GM18520 (cell line): ENCODE data around the gene RAC3.

ENCODE experiments used
- ATAC-seq: cut with Tn5 transposase; IDR thresholded peaks from one replicate; pipeline ENCODE4 v1.9.1; 2021; ENCODE audit not compliant: unreplicated experiment

The RAC3 gene

DNA sequence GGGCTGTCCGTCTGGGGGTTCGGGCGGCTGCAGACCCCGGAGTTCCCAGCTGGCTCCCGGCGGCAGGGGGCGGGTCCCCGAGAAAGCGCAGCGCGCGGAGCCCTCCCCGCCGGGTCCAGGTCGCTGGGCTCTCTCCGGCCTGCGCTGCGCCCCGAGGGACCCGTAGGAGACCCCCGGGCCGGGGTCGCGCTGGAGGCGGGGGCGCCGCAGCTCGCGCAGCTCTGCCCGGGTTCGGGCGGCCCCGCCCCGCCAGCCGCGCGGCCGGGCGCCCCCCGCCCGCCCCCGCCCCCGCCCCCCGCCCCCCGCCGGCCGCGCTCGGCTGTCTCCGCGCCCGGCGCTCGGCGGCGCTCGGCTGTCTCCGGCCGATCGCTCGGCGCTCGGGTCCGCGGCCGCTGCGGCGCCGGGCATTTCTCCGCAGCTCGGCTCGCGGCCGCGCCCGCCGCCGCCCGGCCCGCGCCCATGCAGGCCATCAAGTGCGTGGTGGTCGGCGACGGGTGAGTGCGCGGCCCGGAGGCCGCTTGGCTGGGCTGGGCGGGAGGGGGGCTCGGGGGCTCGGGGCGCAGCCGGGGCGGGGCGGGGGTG lies at the start of gene RAC3:
Gene RAC3 (plus strand): TSS at position 376 of the 582 bp plus-strand sequence. CDS start 84 bp downstream, at position 460.
- ATAC-seq = no peak

DNA sequence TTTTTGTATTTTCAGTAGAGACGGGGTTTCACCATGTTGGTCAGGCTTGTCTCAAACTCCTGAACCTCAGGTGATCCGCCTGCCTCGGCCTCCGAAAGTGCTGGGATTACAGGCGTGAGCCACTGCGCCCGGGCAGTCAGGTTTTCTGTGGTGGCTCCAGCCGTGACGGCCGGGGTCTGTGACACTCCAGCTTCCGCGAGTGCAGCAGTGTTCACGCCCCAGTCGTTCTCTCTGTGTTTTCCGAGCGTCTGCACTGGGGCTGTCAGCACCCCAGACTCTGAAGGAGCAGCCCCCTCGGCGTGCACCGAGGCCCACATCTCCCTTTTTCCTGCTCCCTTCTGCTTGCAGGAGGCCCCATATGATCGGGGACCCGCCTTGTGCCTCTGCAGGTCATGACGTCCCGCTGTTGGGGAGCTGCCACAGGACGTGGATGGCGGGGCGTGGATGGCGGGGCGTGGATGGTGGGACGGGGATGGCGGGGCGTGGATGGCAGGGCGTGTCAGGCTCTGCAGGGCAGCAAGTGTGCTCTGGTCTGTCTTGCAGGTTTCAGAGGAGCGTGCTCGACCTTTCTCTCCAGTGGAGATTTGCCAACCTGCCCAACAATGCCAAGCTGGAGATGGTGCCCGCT lies 48.4 kb upstream of the RAC3 start:
- ATAC-seq = no peak

DNA sequence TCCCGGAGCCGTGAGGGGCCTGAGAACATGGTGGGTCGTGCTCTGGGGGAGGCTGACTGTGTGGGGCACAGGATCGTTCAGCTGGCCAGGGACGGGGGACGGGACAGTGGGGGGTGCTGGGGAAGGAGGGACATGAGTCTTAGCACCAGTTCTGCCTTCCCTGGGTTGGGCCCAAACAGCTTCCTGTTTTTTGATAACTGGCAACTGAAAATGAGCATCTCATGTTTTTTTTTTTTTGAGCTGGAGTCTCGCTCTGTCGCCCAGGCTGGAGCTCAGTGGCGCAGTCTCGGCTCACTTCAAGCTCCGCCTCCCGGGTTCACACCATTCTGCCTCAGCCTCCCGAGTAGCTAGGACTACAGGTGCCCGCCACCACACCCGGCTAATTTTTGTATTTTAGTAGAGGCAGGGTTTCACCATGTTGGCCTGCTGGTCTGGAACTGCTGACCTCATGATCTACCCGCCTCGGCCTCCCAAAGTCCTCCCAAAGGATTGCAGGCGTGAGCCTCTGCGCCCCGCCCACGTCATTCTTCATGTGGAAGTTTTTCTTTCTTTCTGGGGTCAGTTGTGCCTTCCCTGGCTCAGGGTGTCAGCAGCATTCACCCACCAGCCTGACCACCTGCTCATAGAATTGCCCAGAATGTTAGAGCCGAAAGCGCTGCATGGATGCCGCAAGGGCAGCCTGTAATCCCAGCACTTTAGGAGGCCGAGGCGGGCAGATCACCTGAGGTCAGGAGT lies 47.7 kb upstream of the RAC3 start:
- no peak for ATAC-seq

DNA sequence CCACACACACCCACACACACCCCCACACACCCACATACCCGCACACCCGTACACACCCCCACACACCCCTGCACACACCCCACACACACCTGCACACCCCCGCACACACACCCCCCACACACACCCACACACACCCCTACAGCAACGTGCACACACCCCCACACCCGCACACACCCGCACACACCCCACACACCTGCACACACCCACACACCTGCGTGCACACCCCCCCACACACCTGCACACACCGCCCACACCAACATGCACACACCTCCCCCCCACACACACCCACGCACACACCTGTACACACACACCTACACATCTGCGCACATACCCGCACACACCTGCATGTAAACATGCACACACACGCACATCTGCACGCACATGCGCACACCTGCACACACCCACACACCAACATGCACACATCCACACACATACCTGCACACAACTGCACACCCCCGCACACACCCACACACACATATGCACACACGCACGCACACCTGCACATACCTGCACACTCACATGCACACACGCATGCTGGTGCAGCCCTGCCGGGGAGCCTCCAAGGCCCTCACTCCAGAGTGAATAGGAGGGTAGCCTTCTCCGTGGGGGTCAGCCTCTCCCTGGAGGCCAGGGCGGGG lies 46.6 kb upstream of the RAC3 start:
- no peak for ATAC-seq

GRCh38 chr17:81986606-81987005 lies 44.9 kb upstream of the RAC3 start:
- no peak for ATAC-seq

DNA sequence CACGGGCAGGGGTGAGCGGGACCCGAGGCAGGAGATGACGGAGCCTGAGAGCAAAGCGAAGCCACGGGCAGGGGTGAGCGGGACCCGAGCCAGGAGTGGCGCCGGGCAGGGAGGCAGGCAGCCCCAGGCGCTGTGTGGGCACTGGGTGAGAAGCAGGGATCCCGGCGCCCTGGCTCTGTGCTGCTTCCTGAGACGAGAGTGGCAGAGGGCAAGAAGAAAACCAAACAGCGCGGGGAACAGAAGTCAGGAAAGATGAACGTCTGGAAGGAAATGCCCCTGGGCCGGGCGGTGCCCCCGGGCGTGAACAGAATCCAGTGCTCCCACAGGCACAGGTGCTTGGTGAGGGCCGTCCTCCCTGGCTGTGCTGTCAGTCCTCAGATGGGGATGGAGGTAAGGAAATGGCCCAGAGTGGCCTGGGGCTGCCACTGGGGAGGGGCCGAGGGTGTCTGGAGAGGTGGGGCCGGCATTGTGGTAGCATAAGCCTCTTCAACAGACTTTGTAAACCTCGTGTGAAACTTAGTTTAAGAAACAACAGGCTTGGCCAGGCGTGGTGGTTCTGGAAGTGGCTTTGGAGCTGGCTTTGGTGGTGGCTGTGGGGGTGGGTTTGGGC lies 44.2 kb upstream of the RAC3 start:
- ATAC-seq = no peak

DNA sequence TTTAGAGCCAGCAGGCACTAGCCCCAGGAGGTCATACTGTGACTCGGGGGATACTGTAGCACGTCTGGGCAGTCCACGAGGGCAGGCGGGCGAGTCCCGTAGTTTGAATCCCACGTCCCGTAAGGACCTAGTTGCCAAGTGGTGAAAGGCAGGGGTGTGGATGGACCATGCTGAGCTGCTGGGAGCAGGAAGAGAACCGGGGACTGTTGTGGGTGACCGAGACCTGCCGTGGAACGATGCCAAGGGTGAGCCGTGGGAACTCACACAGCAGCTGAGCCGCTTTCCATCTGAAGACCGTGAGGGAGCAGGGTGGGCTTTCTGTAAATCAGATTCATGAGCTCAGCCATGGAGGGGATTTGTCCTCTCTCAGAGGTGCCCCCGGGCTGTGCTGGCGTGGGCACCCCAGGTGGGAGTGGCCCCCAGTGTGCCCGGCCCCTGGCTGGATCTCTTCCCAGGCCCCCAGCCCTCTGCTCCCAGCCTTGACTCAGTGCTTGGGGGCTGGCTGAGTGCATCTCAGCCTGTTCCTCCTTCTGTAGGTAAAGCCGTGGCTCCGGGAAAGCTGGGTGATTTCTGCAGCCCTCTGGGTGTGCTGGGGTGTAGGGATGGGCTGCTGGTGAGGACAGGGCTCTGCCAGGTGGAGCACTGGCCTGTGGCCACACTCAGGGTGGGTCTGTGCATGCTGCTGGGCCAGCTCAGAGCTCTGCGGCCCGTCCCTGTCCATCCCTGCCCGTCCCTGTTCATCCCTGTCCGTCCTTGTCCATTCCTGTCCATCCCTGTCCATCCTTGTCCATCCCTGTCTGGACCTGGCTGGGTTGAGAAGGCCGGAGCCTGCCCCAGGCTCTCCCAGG lies 40.4 kb upstream of the RAC3 start:
- no peak for ATAC-seq

DNA sequence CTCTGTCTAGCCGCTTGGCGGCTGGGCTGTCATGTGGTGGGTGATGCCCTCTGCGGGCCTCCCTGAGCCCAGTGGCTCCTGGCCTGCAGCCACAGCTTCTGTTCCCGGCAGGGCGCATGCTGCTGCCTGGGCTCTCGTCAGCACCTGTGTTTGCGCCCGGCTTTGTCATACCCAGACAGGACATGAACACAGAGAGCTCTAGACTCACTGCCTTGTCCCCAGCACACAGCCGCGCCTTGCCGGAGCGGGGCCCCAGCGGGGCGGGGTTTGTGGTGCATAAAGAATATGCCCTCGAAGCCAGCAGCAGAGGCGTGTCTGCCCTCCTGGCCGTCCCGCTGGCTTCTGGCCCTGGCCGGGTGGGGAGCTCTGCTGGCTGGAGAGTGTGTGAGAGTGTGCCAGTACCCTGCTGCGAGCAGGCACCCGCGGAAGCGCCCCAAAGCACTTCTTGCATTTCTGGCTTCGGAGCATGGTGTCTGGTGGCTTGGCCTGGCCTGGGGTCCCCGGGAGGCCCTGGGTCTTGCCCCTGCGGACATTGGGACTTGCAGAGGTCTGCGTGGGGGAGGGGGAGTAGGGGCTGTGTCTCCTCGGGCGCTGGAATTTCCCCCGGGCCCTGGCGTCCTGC lies 39.7 kb upstream of the RAC3 start:
- ATAC-seq = no peak

- ATAC-seq = no peak
Measured at GRCh38 chr17:81992306-81993102, 39.0 kb upstream of the RAC3 start.

- no peak for ATAC-seq
Measured at GRCh38 chr17:81993729-81994592, 37.5 kb upstream of the RAC3 start.

DNA sequence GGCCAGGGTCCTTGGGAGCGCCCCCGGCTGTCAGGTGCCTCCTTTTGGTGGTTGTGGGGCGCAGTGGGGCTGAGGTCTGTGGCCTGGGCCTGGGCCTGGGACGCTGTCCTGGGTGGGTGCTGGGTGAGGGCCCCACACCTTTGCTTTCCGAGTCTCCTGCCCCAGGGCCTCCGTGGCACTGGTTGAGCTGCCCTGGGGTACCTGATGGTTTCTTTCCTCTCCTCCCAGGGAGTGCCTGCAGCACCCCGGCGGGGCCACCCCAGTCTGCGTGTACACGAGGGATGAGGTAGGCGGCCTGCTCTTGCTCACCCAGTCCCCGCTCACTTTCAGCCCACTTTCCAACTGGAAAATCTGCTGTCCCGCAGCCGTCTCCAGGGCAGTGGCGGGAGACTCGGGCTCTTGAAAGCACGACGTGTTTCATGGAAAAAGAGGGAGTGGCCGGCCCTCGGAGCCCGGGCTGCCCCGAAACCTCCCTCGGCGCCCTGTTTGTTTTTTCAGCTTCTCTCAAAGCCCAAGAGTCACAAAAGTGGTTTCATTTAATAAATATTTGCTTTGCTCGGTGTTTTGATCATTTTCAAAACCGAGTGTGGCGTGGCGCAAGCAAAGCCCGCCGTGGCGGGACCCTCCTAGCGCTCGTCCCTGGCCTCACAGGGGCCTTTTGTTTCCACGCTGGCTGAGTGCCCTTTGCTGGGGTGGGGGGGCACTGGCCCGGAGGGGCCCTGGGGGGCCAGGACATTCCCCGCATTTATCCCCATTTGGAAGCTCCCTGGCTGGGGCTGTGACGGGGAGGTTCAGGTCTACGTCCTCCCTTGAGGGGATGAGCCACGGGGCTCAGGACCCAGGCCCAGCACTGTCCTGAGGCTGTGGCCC lies 36.6 kb upstream of the RAC3 start:
- no peak for ATAC-seq

DNA sequence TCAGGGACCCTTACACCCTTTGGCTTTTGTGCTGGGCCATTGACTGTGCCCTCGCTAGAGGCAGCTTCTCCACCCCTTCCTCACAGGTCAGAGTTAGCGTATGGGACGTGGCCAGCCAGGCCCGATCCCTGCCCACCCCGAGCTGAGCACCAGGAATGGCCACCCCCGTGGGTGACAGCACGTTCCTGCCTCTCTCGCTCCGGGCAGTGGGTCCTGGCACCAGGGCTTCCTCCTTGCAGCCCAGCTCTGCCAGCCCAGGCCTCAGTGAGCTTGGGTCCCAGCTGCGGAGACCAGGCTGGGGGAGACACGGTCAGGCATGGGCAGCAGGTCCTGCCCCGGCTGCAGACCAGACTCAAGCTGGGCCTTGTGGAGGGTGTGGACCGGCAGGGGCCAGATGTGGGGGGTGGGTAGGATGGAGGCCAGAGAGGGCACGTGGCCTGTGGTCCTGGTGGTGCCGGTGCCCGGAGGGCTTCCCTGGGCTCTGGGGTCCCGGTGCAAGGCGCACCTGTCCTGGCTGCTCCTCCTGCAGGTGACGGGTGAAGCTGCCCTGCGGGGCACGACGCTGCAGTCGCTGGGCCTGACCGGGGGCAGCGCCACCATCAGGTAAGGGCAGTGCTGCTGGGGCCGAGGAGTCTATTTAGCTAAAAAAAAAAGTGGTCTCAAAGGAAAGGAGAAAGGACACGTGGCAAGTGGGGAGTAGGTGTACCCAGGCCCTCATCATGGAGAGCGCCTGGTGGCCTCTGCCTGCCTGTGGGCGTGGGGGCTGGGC lies 35.8 kb upstream of the RAC3 start:
- no peak for ATAC-seq

DNA sequence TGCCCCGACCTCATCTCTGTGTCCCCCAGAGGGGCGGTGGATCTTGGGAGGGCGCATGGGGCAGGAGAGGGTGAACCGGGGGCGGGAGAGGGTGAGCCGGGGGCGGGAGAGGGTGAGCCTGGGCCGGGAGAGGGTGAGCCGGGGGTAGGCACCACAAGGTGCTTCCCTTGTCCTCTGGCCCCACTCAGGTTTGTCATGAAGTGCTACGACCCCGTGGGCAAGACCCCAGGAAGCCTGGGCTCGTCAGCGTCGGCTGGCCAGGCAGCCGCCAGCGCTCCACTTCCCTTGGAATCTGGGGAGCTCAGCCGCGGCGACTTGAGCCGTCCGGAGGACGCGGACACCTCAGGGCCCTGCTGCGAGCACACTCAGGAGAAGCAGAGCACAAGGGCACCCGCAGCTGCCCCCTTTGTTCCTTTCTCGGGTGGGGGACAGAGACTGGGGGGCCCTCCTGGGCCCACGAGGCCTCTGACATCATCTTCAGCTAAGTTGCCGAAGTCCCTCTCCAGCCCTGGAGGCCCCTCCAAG lies 35.2 kb upstream of the RAC3 start:
- no peak for ATAC-seq

- no peak for ATAC-seq
Measured at GRCh38 chr17:81996757-81997441, 34.6 kb upstream of the RAC3 start.

- ATAC-seq = no peak
Measured at GRCh38 chr17:81998212-81998611, 33.3 kb upstream of the RAC3 start.
